Uterus (tissue), 4 donors: Measurements from ENCODE around the gene NEMP1. TPM values are rescaled to one million over a fixed set of nuclear protein-coding genes. Genes with fewer than 3 reads are reported as not detected.

Source experiments
- DNase-seq, 2 donors: peaks; one replicate each; pipeline ENCODE4 v3.0.0-alpha.2; 2019 to 2020
- H3K27ac ChIP-seq, 2 donors: fragments of 200-600 bp; sonication (generic); 1 replicate in 1 of 2; 2 replicates in 1 of 2; pipeline ENCODE4 v1.5.1; 2016 to 2018
- H3K27me3 ChIP-seq, 2 donors: fragments of 200-600 bp; sonication (generic); one replicate each; pipeline ENCODE4 v1.5.1; 2018 to 2019; ENCODE audit warnings: control low read depth in 1 of 2
- H3K36me3 ChIP-seq, 2 donors: fragments of 200-600 bp; sonication (generic); one replicate each; pipeline ENCODE4 v1.5.1; 2019; ENCODE audit warnings: control low read depth in 1 of 2
- H3K4me1 ChIP-seq, 2 donors: fragments of 200-600 bp; sonication (generic); one replicate each; pipeline ENCODE4 v1.5.1; 2018 to 2019; ENCODE audit warnings: control low read depth in 1 of 2
- H3K4me3 ChIP-seq, 2 donors: fragments of 200-600 bp; sonication (generic); 1 replicate in 1 of 2; 2 replicates in 1 of 2; pipeline ENCODE4 v1.5.1; 2018 to 2019; ENCODE audit warnings: mild to moderate bottlenecking in 1 of 2
- H3K9me3 ChIP-seq, 2 donors: fragments of 200-600 bp; sonication (generic); one replicate each; pipeline ENCODE4 v1.5.1; 2019; ENCODE audit warnings: control low read depth in 1 of 2
- CTCF ChIP-seq, 4 experiments: fragments of 200-600 bp in 2 of 4; fragments of 450-650 bp in 2 of 4; sonication (generic) in 2 of 4; IDR thresholded peaks; one replicate each; pipeline ENCODE4 v1.5.1; 2016 to 2019; ENCODE audit warnings: antibody characterized with exemption in 4 of 4, mild to moderate bottlenecking in 2 of 4, moderate library complexity in 1 of 4
- POLR2A ChIP-seq, 2 donors: fragments of 450-650 bp; IDR thresholded peaks; one replicate each; pipeline ENCODE4 v1.6.1; 2016; ENCODE audit warnings: antibody characterized with exemption in 2 of 2, mild to moderate bottlenecking in 1 of 2, moderate library complexity in 1 of 2
- intact Hi-C: fragments of 100-400 bp; cut with DNase I; formaldehyde crosslinking; loops from one replicate; pipeline ENCODE4 v1.15.1; 2023; ENCODE audit warnings: low total_unique reads
- total RNA-seq, 4 donors: library from RNA; depleted of rRNA in 3 of 4; stranded (reverse); fragments of >200 nt in 3 of 4; gene quantifications; one replicate each; pipeline versions ENCODE4 v1.1.0 to v1.2.4, GENCODE V29; 2014 to 2023
- donor health status: DM: yes; HTN: yes; CAD: no.

Gene NEMP1
- total RNA-seq, 4 donors from 2014 or later = 1.5 to 18.0 (median 9.9) TPM

- no peaks in the 10 kb centered on the region for H3K9me3 ChIP-seq
- H3K27me3 ChIP-seq = no peaks in the 10 kb centered on the region
- H3K4me1 ChIP-seq = peaks cover 22 to 35% of the 10 kb centered on the region in 2 donors
- no peak for DNase-seq
- no peak for TF ChIP-seq CTCF (IDR thresholded peaks at IDR 0.05)
- TF ChIP-seq POLR2A (IDR thresholded peaks at IDR 0.05) = no peak
- no peaks in the 10 kb centered on the region for H3K36me3 ChIP-seq
- no peak overlapping the region for H3K4me3 ChIP-seq
- intact Hi-C loops = no loop called here
- H3K27ac ChIP-seq = peak overlapping the region; percentile 96 to 99
These were observed 13.9 kb upstream of the NEMP1 start for GRCh38 chr12:57092529-57092862.

- DNase-seq = no peak
- Histone ChIP-seq H3K9me3 (no peaks in the 10 kb centered on the region), H3K27me3 (no peaks in the 10 kb centered on the region), H3K4me1 (peaks cover 22 to 35% of the 10 kb centered on the region in 2 donors), H3K4me3 (peak overlapping the region in 1 of 2 donors; percentile 89), H3K27ac (peak overlapping the region; percentile 96 to 99), H3K36me3 (no peaks in the 10 kb centered on the region)
- intact Hi-C loops = no loop called here
- TF ChIP-seq POLR2A (IDR thresholded peaks at IDR 0.05) (no peak), CTCF (IDR thresholded peaks at IDR 0.05) (no peak)
These were observed 13.3 kb upstream of the NEMP1 start for GRCh38 chr12:57091638-57092528.

GRCh38 chr12:57090924-57091637 is 12.5 kb upstream of the NEMP1 start:
- Histone ChIP-seq H3K9me3 (no peaks in the 10 kb centered on the region), H3K27ac (peak overlapping the region; percentile 96 to 99), H3K4me1 (peaks cover 22 to 39% of the 10 kb centered on the region in 2 donors), H3K27me3 (no peaks in the 10 kb centered on the region), H3K4me3 (peak overlapping the region; percentile 73 to 89), H3K36me3 (no peaks in the 10 kb centered on the region)
- intact Hi-C loops = no loop called here
- no peak for DNase-seq
- TF ChIP-seq CTCF (IDR thresholded peaks at IDR 0.05) (no peak), POLR2A (IDR thresholded peaks at IDR 0.05) (no peak)

- Histone ChIP-seq H3K36me3 (no peaks in the 10 kb centered on the region), H3K4me1 (peaks cover 22 to 40% of the 10 kb centered on the region in 2 donors), H3K27ac (peak overlapping the region; percentile 96 to 99), H3K4me3 (peak overlapping the region; percentile 73 to 89), H3K9me3 (no peaks in the 10 kb centered on the region), H3K27me3 (no peaks in the 10 kb centered on the region)
- intact Hi-C loops = no loop called here
- TF ChIP-seq POLR2A (IDR thresholded peaks at IDR 0.05) = no peak
- no peak for TF ChIP-seq CTCF (IDR thresholded peaks at IDR 0.05)
- DNase-seq = no peak
These were observed 11.9 kb upstream of the NEMP1 start for GRCh38 chr12:57090490-57090889.
